ENCODE data around the gene OSBPL5.

- TF ChIP-seq CTCF (IDR thresholded peaks at IDR 0.05; ENCODE audit: low read depth, low read length, poor library complexity, severe bottlenecking), result no peak
- no peak for TF ChIP-seq EZH2phosphoT487 (IDR thresholded peaks at IDR 0.05; ENCODE audit: borderline replicate concordance, low read length)
Observed at GRCh38 chr11:3201677-3202181, 36.6 kb upstream of the OSBPL5 start.
